HG03575 (cell line): ENCODE results near the gene SCUBE1.

Experiments used
- ATAC-seq: cut with Tn5 transposase; IDR thresholded peaks from one replicate; pipeline ENCODE4 v1.9.1; 2021; ENCODE audit not compliant: unreplicated experiment, insufficient number of reproducible peaks, low FRiP score; ENCODE audit errors: extremely low read depth

SCUBE1 gene

GRCh38 chr22:43200031-43200430 lies 143.1 kb downstream of the SCUBE1 start:
- ATAC-seq, result no peak

GRCh38 chr22:43199541-43199940 lies 143.6 kb downstream of the SCUBE1 start:
- no peak for ATAC-seq

GRCh38 chr22:43198936-43199335 lies 144.2 kb downstream of the SCUBE1 start:
- ATAC-seq, result no peak

GRCh38 chr22:43198126-43198525 lies 145.0 kb downstream of the SCUBE1 start:
- no peak for ATAC-seq

GRCh38 chr22:43197271-43197941 lies 145.8 kb downstream of the SCUBE1 start:
- no peak for ATAC-seq

- ATAC-seq, result no peak
Measured at GRCh38 chr22:43191831-43192230, 151.3 kb downstream of the SCUBE1 start.

GRCh38 chr22:43188829-43189545 lies 154.2 kb downstream of the SCUBE1 start:
- ATAC-seq, result no peak

- no peak for ATAC-seq
Measured at GRCh38 chr22:43187171-43188099, 155.7 kb downstream of the SCUBE1 start.

- no peak for ATAC-seq
Measured at GRCh38 chr22:43186272-43187170, 156.7 kb downstream of the SCUBE1 start, which contains the start of gene TTLL12. Gene TTLL12, minus strand, starts transcription at chr22:43187134. Its CDS starts 65 bp downstream, at chr22:43187069.

- no peak for ATAC-seq
Measured at GRCh38 chr22:43185860-43186261, 157.3 kb downstream of the SCUBE1 start.

GRCh38 chr22:43183496-43184277 lies 159.5 kb downstream of the SCUBE1 start:
- no peak for ATAC-seq

- ATAC-seq, result no peak
Measured at GRCh38 chr22:43182726-43183125, 160.4 kb downstream of the SCUBE1 start.

GRCh38 chr22:43182118-43182517 lies 161.1 kb downstream of the SCUBE1 start:
- no peak for ATAC-seq

- ATAC-seq, result no peak
Measured at GRCh38 chr22:43181321-43182076, 161.7 kb downstream of the SCUBE1 start.

- ATAC-seq, result no peak
Measured at GRCh38 chr22:43180670-43181069, 162.5 kb downstream of the SCUBE1 start.

GRCh38 chr22:43179911-43180195 lies 163.3 kb downstream of the SCUBE1 start:
- ATAC-seq, result no peak

- ATAC-seq, result no peak
Measured at GRCh38 chr22:43179146-43179910, 163.8 kb downstream of the SCUBE1 start.
